ENCODE results near the gene IPPK. TPM values are rescaled to one million over a fixed set of nuclear protein-coding genes. Genes with fewer than 3 reads are reported as not detected.

Gene IPPK
- total and polyA plus RNA-seq, 2 of the 8 experiments (the other 6 are each of a cell fraction or from before 2014, with no cell fraction given): 10.5 to 13.6 TPM

GRCh38 chr9:92608909-92609445 lies 61.0 kb downstream of the IPPK start:
- peaks cover 0 to 4% of the 10 kb centered on the region in 2 experiments; a peak in 1 of 4 replicates for H3K9me3 ChIP-seq (ENCODE audit: insufficient read depth in 2 of 2, low read depth in 1 of 2, low read length in 1 of 2)
- H2BK20ac ChIP-seq (ENCODE audit: low read length): no peak overlapping the region
- H3K4ac ChIP-seq (replicated peaks; ENCODE audit: insufficient read length, low read depth, low read length): no peak overlapping the region
- no peak overlapping the region for H3K9ac ChIP-seq (replicated peaks in 1 of 4; ENCODE audit: extremely low read depth in 1 of 4, low read depth in 3 of 4, low read length in 3 of 4)
- H4K91ac ChIP-seq (replicated peaks; ENCODE audit: insufficient read length, low read length): no peak overlapping the region
- no peaks in the 10 kb centered on the region for H3K27me3 ChIP-seq (replicated peaks in 1 of 4; ENCODE audit: control insufficient read depth in 3 of 4, extremely low read depth in 1 of 4, insufficient read depth in 3 of 4, low read length in 3 of 4)
- peak overlapping the region; percentile 78; the same call in 1 of the 2 replicates for H4K8ac ChIP-seq (ENCODE audit: extremely low read depth, insufficient read depth, low read length)
- H3K23ac ChIP-seq (ENCODE audit: insufficient read length): no peak overlapping the region
- H3K27ac ChIP-seq (ENCODE audit: low read depth, low read length): no peak overlapping the region
- no peak overlapping the region for H3K14ac ChIP-seq (ENCODE audit: insufficient read length)
- no peaks in the 10 kb centered on the region for H3K23me2 ChIP-seq (ENCODE audit: low read depth, low read length)
- no peak overlapping the region for H3K4me3 ChIP-seq (ENCODE audit: extremely low read depth in 1 of 4, insufficient read depth in 2 of 4, low read depth in 3 of 4, low read length in 4 of 4)
- FAIRE-seq (no peak), DNase-seq (ENCODE audit: low read depth in 1 of 2, low spot score in 2 of 2) (no peak)
- no peak overlapping the region for H3K4me2 ChIP-seq (ENCODE audit: insufficient read depth in 1 of 2, low read depth in 2 of 2, low read length in 2 of 2)
- H2BK120ac ChIP-seq (replicated peaks; ENCODE audit: low read depth, low read length): no peak overlapping the region
- H3K4me1 ChIP-seq (replicated peaks in 1 of 4; ENCODE audit: control insufficient read depth in 3 of 4, insufficient read depth in 4 of 4, low read length in 3 of 4): no peaks in the 10 kb centered on the region
- no peak overlapping the region for H2BK5ac ChIP-seq (ENCODE audit: low read depth, low read length)
- H3K36me3 ChIP-seq (ENCODE audit: control insufficient read depth in 2 of 4, insufficient read depth in 4 of 4, low read length in 3 of 4): peaks cover 1 to 11% (median 5%) of the 10 kb centered on the region in 4 experiments; a peak in 6 of 8 replicates
- H3K79me2 ChIP-seq (ENCODE audit: control insufficient read depth in 1 of 2, insufficient read depth in 2 of 2, low read length in 2 of 2): no peaks in the 10 kb centered on the region
- no peak overlapping the region for H2BK12ac ChIP-seq (ENCODE audit: low read depth, low read length)
- H2AFZ ChIP-seq (ENCODE audit: low read length): no peak overlapping the region
- H3K79me1 ChIP-seq (ENCODE audit: low read depth, low read length): no peaks in the 10 kb centered on the region
- no peak overlapping the region for H2BK15ac ChIP-seq (ENCODE audit: low read length)
- 83% methylated on average over 11 of the region's 11 CpGs; no CpG with 5 or more reads in 1 of the 2 experiments for WGBS, 2 experiments (ENCODE audit: extremely low coverage in 1 of 2, insufficient coverage in 1 of 2, insufficient read length in 1 of 2, insufficient replicate concordance in 2 of 2, low coverage in 1 of 2, low lambda C conversion rate in 2 of 2, missing lambda C conversion rate in 1 of 2)
- no peaks in the 10 kb centered on the region for H4K20me1 ChIP-seq (replicated peaks in 1 of 2; ENCODE audit: control insufficient read depth in 1 of 2, insufficient read depth in 2 of 2, low read length in 2 of 2)
- ChIA-PET POLR2A (ENCODE audit: partially characterized antibody) (interaction anchor here (1.1 kb wide), 1 partner anchor 7 kb away, joined by 3 read pairs; no protein-coding TSS in a partner anchor), CTCF (ENCODE audit: partially characterized antibody) (interaction anchor here (0.7 to 1.8 kb wide), 5 partner anchors 25 to 182 kb away, joined by 3 to 10 read pairs (median 4); no protein-coding TSS in a partner anchor)
- no peak overlapping the region for H3K56ac ChIP-seq (replicated peaks; ENCODE audit: insufficient read length, low read depth, low read length)
- H4K5ac ChIP-seq (ENCODE audit: insufficient read length, low read depth, low read length): no peak overlapping the region
- no peak overlapping the region for H2AK5ac ChIP-seq (ENCODE audit: low read depth, low read length)
- no peak overlapping the region for H3K18ac ChIP-seq (ENCODE audit: extremely low read depth, low read length)
- TF ChIP-seq CEBPB (IDR thresholded peaks at IDR 0.05; ENCODE audit: low read depth, low read length) (no peak), RAD21 (IDR thresholded peaks at IDR 0.05 in 1 of 2, conservative IDR thresholded peaks at IDR 0.05 in 1 of 2; ENCODE audit: low read depth in 2 of 2, low read length in 2 of 2) (no peak), SIX5 (IDR thresholded peaks at IDR 0.05; ENCODE audit: low read depth, low read length) (no peak), MAFK (IDR thresholded peaks at IDR 0.05; ENCODE audit: low read depth, low read length) (no peak), RBBP5 (IDR thresholded peaks at IDR 0.05; ENCODE audit: borderline replicate concordance, low read depth, low read length) (no peak), NANOG (IDR thresholded peaks at IDR 0.05; ENCODE audit: insufficient read depth, low read depth, low read length, poor library complexity, severe bottlenecking) (no peak), ASH2L (IDR thresholded peaks at IDR 0.05; ENCODE audit: low read length) (no peak), BACH1 (IDR thresholded peaks at IDR 0.05; ENCODE audit: low read length) (no peak), KDM5A (IDR thresholded peaks at IDR 0.05; ENCODE audit: low read length) (no peak), TEAD4 (IDR thresholded peaks at IDR 0.05; ENCODE audit: low read depth, low read length) (no peak), POLR2A (IDR thresholded peaks at IDR 0.05; ENCODE audit: control extremely low read depth in 1 of 2, low read depth in 2 of 2, low read length in 2 of 2) (no peak), BRCA1 (IDR thresholded peaks at IDR 0.05; ENCODE audit: low read depth, low read length) (no peak), SUZ12 (IDR thresholded peaks at IDR 0.05; ENCODE audit: low read length) (no peak)

All from H1 (cell line).